HG03108 (cell line): ENCODE data around the gene NRXN2.

ENCODE experiments used
- ATAC-seq: cut with Tn5 transposase; IDR thresholded peaks from one replicate; pipeline ENCODE4 v1.9.1; 2021; ENCODE audit warnings: moderate library complexity; ENCODE audit not compliant: unreplicated experiment

NRXN2 gene

GRCh38 chr11:64722141-64723065 is 594 bp downstream of the NRXN2 start:
- ATAC-seq = no peak

GRCh38 chr11:64721359-64721699 is 1.7 kb downstream of the NRXN2 start:
- ATAC-seq = no peak

GRCh38 chr11:64720640-64721358 is 2.2 kb downstream of the NRXN2 start:
- ATAC-seq = no peak

- ATAC-seq = no peak
Observed at GRCh38 chr11:64720167-64720566, 2.8 kb downstream of the NRXN2 start.

GRCh38 chr11:64719406-64719805 is 3.6 kb downstream of the NRXN2 start:
- ATAC-seq = no peak

- no peak for ATAC-seq
Observed at GRCh38 chr11:64718780-64719124, 4.2 kb downstream of the NRXN2 start.

- ATAC-seq = no peak
Observed at GRCh38 chr11:64718084-64718779, 4.8 kb downstream of the NRXN2 start.

- ATAC-seq = no peak
Observed at GRCh38 chr11:64717268-64717578, 5.8 kb downstream of the NRXN2 start.

GRCh38 chr11:64716473-64717267 is 6.3 kb downstream of the NRXN2 start:
- ATAC-seq = no peak

- ATAC-seq = no peak
Observed at GRCh38 chr11:64715756-64716472, 7.1 kb downstream of the NRXN2 start.

- ATAC-seq = no peak
Observed at GRCh38 chr11:64715110-64715509, 7.9 kb downstream of the NRXN2 start.

- ATAC-seq = no peak
Observed at GRCh38 chr11:64714666-64715065, 8.3 kb downstream of the NRXN2 start.

- ATAC-seq = no peak
Observed at GRCh38 chr11:64713781-64714363, 9.1 kb downstream of the NRXN2 start.

- no peak for ATAC-seq
Observed at GRCh38 chr11:64713016-64713707, 9.8 kb downstream of the NRXN2 start.

- ATAC-seq = no peak
Observed at GRCh38 chr11:64712430-64713015, 10.5 kb downstream of the NRXN2 start.

- no peak for ATAC-seq
Observed at GRCh38 chr11:64711956-64712362, 11.0 kb downstream of the NRXN2 start.

GRCh38 chr11:64711138-64711955 is 11.7 kb downstream of the NRXN2 start:
- no peak for ATAC-seq

- no peak for ATAC-seq
Observed at GRCh38 chr11:64710418-64711137, 12.4 kb downstream of the NRXN2 start.
